ENCODE data around the gene PICK1. TPM values are rescaled to one million over a fixed set of nuclear protein-coding genes. Genes with fewer than 3 reads are reported as not detected.

PICK1 gene
- total RNA-seq, 1 donor, result 14.2 TPM

- H3K4me3 ChIP-seq (ENCODE audit: low read depth, low read length), result no peak overlapping the region
- TF ChIP-seq, protein P1, sequence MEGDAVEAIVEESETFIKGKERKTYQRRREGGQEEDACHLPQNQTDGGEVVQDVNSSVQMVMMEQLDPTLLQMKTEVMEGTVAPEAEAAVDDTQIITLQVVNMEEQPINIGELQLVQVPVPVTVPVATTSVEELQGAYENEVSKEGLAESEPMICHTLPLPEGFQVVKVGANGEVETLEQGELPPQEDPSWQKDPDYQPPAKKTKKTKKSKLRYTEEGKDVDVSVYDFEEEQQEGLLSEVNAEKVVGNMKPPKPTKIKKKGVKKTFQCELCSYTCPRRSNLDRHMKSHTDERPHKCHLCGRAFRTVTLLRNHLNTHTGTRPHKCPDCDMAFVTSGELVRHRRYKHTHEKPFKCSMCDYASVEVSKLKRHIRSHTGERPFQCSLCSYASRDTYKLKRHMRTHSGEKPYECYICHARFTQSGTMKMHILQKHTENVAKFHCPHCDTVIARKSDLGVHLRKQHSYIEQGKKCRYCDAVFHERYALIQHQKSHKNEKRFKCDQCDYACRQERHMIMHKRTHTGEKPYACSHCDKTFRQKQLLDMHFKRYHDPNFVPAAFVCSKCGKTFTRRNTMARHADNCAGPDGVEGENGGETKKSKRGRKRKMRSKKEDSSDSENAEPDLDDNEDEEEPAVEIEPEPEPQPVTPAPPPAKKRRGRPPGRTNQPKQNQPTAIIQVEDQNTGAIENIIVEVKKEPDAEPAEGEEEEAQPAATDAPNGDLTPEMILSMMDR (IDR thresholded peaks at IDR 0.05; ENCODE audit: insufficient read depth, low read depth, low read length), result no peak
- DNase-seq (ENCODE audit: low read depth), result no peak
Measured at GRCh38 chr22:38031491-38031890, 25.7 kb upstream of the PICK1 start.

DNA sequence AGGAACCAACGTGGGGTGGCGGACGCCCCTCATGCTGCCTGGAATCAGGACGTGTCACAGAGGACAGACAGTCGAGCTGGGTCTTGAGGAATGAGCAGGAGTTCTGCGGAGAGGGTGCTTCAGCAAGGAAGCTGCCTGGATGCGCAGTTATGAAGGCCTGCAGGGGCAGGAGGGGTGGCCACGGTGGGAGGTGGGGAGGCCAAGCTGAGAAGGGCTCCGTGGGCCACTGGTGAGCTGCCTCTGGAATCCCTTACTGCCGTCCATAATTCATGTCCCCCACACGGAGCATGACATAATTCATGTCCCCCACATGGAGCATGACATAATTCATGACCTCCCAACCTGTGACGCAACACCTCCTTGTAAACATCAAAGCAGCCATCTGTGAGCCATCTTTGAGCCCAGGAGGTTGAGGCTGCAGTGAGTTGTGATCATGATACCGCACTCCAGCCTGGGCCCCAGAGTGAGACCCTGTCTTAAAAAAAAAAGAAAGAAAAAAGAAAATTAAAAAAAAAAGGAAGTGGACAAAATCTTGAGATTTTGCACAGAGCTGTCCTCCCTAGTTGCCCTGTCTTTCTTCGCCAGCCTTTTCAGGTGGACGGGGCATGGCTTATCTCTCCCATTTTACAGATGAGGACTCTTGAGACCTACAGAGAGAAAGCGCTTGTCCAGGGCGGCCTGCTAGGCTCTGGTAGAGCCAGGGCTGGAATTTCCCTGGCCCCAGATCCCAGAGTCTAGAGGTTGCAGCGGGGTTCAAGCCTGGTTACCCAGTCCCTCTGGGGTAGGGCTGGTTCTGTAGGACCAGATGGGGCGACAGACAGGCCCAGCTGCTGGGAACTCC, 24.3 kb upstream of the PICK1 start:
- TF ChIP-seq, protein P1 (IDR thresholded peaks at IDR 0.05; ENCODE audit: insufficient read depth, low read depth, low read length), result no peak
- DNase-seq (ENCODE audit: low read depth), result peak; percentile 94
- no peak overlapping the region for H3K4me3 ChIP-seq (ENCODE audit: low read depth, low read length)

DNA sequence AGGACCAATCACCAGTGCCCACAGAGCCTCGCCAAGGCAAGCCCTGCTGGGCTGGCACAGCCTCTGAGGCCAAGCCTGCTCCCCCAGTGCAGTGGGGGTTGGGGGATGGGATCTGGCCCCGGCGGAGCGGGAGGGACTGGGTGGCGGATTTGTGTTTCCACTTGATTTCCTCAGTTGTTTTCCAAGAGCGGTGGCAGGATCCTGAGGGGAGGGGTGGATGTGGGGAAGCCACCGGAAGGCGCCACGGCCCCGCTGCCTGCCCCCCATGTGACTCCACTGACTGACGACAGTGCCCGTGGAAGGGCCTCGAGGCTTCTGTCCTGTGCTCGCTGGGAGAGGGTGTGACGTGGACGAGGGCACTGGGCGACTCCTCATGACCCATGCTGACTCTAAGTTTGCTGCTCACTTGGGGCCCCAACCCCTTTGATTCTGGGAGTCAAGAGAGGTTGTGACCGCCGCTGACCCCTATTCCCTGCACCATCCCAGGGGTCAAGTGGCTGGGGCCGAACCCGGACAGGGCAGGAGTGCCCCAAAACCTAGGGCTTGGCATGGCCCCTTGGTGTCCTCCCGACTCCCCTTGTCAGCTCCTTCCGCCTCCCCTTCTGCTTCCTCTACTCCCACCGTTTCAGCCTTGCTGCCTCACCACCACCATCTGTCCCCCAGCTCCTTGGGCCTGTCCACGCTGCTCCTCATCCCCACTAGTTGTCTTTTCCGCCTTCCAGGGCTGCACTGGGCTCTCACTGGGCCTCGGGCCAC, 23.5 kb upstream of the PICK1 start:
- TF ChIP-seq, protein P1 (IDR thresholded peaks at IDR 0.05; ENCODE audit: insufficient read depth, low read depth, low read length), result no peak
- H3K4me3 ChIP-seq (ENCODE audit: low read depth, low read length), result no peak overlapping the region
- DNase-seq (ENCODE audit: low read depth), result no peak

- no peak overlapping the region for H3K4me3 ChIP-seq (ENCODE audit: low read depth, low read length)
- TF ChIP-seq, protein P1 (IDR thresholded peaks at IDR 0.05; ENCODE audit: insufficient read depth, low read depth, low read length), result no peak
- peak; percentile 89 for DNase-seq (ENCODE audit: low read depth)
Measured at GRCh38 chr22:38034278-38034882, 22.8 kb upstream of the PICK1 start.

- TF ChIP-seq, protein P1 (IDR thresholded peaks at IDR 0.05; ENCODE audit: insufficient read depth, low read depth, low read length), result no peak
- H3K4me3 ChIP-seq (ENCODE audit: low read depth, low read length), result no peak overlapping the region
- DNase-seq (ENCODE audit: low read depth), result no peak
Measured at GRCh38 chr22:38034884-38035529, 22.2 kb upstream of the PICK1 start.

DNA sequence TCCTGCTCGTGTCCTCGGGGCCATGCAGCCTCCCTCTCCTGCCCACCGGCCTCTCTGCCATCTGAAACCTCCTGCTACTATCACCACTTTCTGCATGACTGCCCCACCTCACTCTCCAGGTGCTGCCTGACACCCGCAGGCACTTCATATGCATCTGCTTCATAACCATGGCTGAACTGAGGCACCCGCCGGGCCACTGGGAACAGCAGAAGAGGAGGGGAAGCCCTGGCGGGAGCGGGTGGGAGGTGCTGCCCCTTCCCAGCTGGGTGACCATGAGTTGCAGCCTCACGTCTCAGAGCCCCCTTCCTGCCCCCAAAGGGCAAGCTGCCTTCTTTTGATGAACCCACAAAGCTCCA, 21.7 kb upstream of the PICK1 start:
- TF ChIP-seq, protein P1 (IDR thresholded peaks at IDR 0.05; ENCODE audit: insufficient read depth, low read depth, low read length), result no peak
- H3K4me3 ChIP-seq (ENCODE audit: low read depth, low read length), result no peak overlapping the region
- no peak for DNase-seq (ENCODE audit: low read depth)

Measured in fibroblast of villous mesenchyme (primary cell).